ENCODE data around the gene CKMT2.

Gene CKMT2

DNA sequence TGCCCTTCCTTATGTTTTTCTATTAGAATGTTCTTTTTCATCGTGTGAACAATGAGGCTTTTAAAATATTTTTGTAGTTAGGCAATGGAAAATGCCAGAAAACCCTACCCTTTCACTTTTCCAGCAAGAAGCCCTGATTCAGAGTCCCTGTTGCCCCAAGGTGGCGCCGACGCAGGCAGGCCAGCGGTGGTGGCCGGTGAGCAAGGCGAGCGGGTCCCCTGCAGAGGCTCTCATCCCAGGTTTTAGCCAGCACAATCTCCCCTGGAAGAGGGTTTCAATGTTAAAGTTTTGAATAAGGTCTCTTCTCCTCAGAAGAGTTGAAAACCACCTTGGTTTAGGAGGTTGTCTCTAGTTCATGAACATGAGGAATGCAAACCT, 40.8 kb upstream of the CKMT2 start:
- TF ChIP-seq, protein P1, sequence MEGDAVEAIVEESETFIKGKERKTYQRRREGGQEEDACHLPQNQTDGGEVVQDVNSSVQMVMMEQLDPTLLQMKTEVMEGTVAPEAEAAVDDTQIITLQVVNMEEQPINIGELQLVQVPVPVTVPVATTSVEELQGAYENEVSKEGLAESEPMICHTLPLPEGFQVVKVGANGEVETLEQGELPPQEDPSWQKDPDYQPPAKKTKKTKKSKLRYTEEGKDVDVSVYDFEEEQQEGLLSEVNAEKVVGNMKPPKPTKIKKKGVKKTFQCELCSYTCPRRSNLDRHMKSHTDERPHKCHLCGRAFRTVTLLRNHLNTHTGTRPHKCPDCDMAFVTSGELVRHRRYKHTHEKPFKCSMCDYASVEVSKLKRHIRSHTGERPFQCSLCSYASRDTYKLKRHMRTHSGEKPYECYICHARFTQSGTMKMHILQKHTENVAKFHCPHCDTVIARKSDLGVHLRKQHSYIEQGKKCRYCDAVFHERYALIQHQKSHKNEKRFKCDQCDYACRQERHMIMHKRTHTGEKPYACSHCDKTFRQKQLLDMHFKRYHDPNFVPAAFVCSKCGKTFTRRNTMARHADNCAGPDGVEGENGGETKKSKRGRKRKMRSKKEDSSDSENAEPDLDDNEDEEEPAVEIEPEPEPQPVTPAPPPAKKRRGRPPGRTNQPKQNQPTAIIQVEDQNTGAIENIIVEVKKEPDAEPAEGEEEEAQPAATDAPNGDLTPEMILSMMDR (conservative IDR thresholded peaks at IDR 0.05), result no peak
- no peak overlapping the region for H3K27ac ChIP-seq

DNA sequence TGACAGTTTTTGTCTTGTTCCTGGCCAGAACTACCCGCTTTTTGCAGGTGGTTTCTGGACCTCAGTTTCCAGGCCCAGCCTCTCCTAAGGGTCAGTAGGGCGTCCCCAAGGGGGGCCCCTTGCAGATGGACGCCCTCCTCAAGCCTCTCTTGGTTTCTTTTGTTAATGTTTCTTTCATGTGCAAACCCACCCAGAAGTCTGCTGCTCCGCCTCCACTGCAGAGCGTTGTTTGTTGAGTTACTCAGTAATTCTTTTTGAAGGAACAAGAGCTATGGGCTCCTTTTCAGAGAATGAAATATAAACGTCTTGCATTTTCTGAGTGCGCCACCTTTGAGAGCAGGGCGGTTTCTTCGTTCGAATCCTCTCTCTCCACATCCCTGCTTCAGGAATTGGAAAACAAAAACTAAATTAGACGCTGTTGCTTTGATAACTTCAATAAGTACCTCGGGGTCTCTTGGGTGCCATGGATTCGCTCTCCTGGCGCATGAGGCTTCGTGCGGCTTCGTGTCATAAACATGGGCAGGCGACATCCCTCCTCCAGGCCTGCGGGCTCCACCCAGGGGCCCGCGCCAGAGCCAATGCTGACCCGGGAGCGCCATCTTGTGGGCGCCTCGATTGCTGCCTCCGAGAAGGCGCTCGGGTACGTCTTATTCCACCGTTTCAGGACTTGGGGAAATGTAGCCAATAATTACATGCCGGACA, 38.3 kb upstream of the CKMT2 start:
- TF ChIP-seq, protein P1 (conservative IDR thresholded peaks at IDR 0.05), result peak; percentile 87
- no peak overlapping the region for H3K27ac ChIP-seq

DNA sequence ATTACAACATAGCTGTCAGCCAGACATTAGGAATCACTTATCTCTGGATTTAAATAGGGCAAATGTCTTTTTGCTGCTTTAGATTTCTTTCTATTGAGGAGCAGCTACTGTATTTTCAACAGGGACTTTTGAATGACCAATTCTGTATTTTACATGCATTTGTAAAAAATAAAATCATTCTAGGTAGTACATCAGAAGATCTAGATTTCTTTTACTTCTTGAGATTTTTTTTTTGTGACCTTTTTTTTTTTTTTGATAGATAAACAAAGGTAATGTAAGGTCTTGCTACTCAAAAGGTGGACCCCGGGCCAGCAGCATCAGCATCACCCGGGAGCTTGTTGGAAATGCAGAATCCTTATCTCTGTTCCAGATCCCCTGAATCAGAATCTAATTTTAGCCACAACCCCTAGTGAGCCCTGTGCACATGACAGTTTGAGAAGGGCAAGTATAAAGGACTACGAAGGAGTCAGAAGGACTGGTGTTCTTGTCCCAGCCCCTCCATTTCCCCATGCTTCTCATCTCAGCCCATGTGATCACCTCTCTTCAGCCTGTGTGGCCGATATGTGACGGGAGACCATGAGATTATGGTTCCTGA, 37.7 kb upstream of the CKMT2 start:
- no peak overlapping the region for H3K27ac ChIP-seq
- TF ChIP-seq, protein P1 (conservative IDR thresholded peaks at IDR 0.05), result peak; percentile 53

DNA sequence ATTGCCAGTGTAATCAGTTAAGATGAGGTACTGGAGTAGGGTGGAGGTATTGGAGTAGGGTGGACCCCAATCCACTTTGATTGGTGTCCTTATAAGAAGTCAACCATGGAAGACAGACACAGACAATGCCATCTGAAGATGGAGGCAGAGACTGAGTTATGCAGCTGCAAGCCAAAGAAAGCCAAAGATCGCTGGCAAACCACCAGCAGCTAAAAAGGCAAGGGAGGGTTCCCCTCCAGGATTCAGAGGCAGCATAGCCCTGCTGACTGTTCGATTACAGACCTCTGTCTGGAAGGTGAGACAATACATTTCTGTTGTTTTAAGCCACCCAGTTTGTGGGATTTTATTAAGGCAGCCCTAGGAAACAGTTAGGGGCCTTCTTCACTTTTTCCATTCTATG, 30.5 kb upstream of the CKMT2 start:
- no peak overlapping the region for H3K27ac ChIP-seq
- TF ChIP-seq, protein P1 (conservative IDR thresholded peaks at IDR 0.05), result no peak

- TF ChIP-seq, protein P1 (conservative IDR thresholded peaks at IDR 0.05), result no peak
- no peak overlapping the region for H3K27ac ChIP-seq
Observed at GRCh38 chr5:81203729-81204128, 29.4 kb upstream of the CKMT2 start.

- TF ChIP-seq, protein P1 (conservative IDR thresholded peaks at IDR 0.05), result no peak
- H3K27ac ChIP-seq, result no peak overlapping the region
Observed at GRCh38 chr5:81204205-81204604, 28.9 kb upstream of the CKMT2 start.

GRCh38 chr5:81205058-81205457, 28.1 kb upstream of the CKMT2 start:
- H3K27ac ChIP-seq, result no peak overlapping the region
- TF ChIP-seq, protein P1 (conservative IDR thresholded peaks at IDR 0.05), result no peak
